Fibroblast of lung (primary cell): Measurements from ENCODE around the gene ZNF530. TPM values are rescaled to one million over a fixed set of nuclear protein-coding genes. Genes with fewer than 3 reads are reported as not detected.
A peak's percentile ranks its signal among the peaks of the same experiment; 100 is the strongest.

Source experiments
- DNase-seq, 2 donors: peaks; one replicate each; pipeline versions ENCODE4 v3.0.0 to v3.0.0-alpha.2; 2010; ENCODE audit warnings: low read depth in 2 of 2
- H2AFZ ChIP-seq: 2 replicates; pipeline ENCODE4 v1.5.1; 2012; ENCODE audit warnings: low read length, control low read depth, inconsistent platforms
- H3K27ac ChIP-seq: 2 replicates; pipeline ENCODE4 v1.5.1; 2011; ENCODE audit warnings: low read length, control low read depth; ENCODE audit not compliant: insufficient read depth
- H3K27me3 ChIP-seq: 2 replicates; pipeline ENCODE4 v1.5.1; 2011; ENCODE audit warnings: mild to moderate bottlenecking, low read length; ENCODE audit not compliant: control insufficient read depth, insufficient read depth
- H3K36me3 ChIP-seq: 2 replicates; pipeline ENCODE4 v1.5.1; 2011; ENCODE audit warnings: low read length; ENCODE audit not compliant: control insufficient read depth, insufficient read depth
- H3K4me1 ChIP-seq: 2 replicates; pipeline ENCODE4 v1.5.1; 2011; ENCODE audit warnings: low read length; ENCODE audit not compliant: control insufficient read depth, insufficient read depth; ENCODE audit errors: extremely low read depth
- H3K4me2 ChIP-seq: 2 replicates; pipeline ENCODE4 v1.5.1; 2011; ENCODE audit warnings: low read length, control low read depth; ENCODE audit not compliant: insufficient read depth; ENCODE audit errors: extremely low read depth
- H3K4me3 ChIP-seq, 4 experiments: fragments of 200-600 bp in 1 of 4; sonication (generic) in 1 of 4; replicated peaks in 1 of 4; 2 replicates each; pipeline ENCODE4 v1.5.1; 2011 to 2016; ENCODE audit warnings: low read length in 4 of 4, low read depth in 3 of 4, mild to moderate bottlenecking in 3 of 4, control low read depth in 2 of 4, inconsistent platforms in 1 of 4, mixed read lengths in 1 of 4; ENCODE audit not compliant: insufficient read depth in 1 of 4; ENCODE audit errors: control extremely low read depth in 1 of 4
- H3K79me2 ChIP-seq: 2 replicates; pipeline ENCODE4 v1.5.1; 2012; ENCODE audit warnings: mild to moderate bottlenecking, low read length, inconsistent platforms; ENCODE audit not compliant: control insufficient read depth, insufficient read depth
- H3K9ac ChIP-seq: 2 replicates; pipeline ENCODE4 v1.5.1; 2011; ENCODE audit warnings: mild to moderate bottlenecking, low read length, control low read depth; ENCODE audit not compliant: insufficient read depth
- H3K9me3 ChIP-seq: 2 replicates; pipeline ENCODE4 v1.5.1; 2012; ENCODE audit warnings: low read depth, low read length; ENCODE audit not compliant: control insufficient read depth, insufficient read depth
- H4K20me1 ChIP-seq: 2 replicates; pipeline ENCODE4 v1.5.1; 2011; ENCODE audit warnings: low read length; ENCODE audit not compliant: control insufficient read depth, insufficient read depth; ENCODE audit errors: extremely low read depth
- EZH2 ChIP-seq: IDR thresholded peaks from 2 replicates; pipeline ENCODE4 v1.5.1; 2012; ENCODE audit warnings: low read length, control low read depth, mild to moderate bottlenecking; ENCODE audit errors: missing control alignments
- polyA plus RNA-seq, 2 donors: library from polyadenylated mRNA; depleted of rRNA in 1 of 2; stranded (reverse) in 1 of 2; unstranded in 1 of 2; fragments of >200 nt; gene quantifications; 2 replicates each; pipeline ENCODE4 v1.2.1, GENCODE V29; 2011 to 2012; ENCODE audit warnings: missing spikeins in 1 of 2
- total RNA-seq: library from RNA; depleted of rRNA; stranded (reverse); fragments of >200 nt; gene quantifications from 2 replicates; pipeline ENCODE4 v1.2.1, GENCODE V29; 2014
- TF ChIP-seq, protein P1 (sequence below), 2 donors: IDR thresholded peaks in 1 of 2; conservative IDR thresholded peaks in 1 of 2; 1 replicate in 1 of 2; 2 replicates in 1 of 2; pipeline ENCODE4 v1.5.1; 2011 to 2012; ENCODE audit warnings: low read length in 2 of 2, control low read depth in 1 of 2, inconsistent platforms in 1 of 2, low read depth in 1 of 2, mild to moderate bottlenecking in 1 of 2

The ZNF530 gene
- total and polyA plus RNA-seq, 2 donors (not counting 1 experiment from before 2014, with no cell fraction given): 1.6 to 2.5 TPM

- TF ChIP-seq EZH2: no peak
- TF ChIP-seq, protein P1, sequence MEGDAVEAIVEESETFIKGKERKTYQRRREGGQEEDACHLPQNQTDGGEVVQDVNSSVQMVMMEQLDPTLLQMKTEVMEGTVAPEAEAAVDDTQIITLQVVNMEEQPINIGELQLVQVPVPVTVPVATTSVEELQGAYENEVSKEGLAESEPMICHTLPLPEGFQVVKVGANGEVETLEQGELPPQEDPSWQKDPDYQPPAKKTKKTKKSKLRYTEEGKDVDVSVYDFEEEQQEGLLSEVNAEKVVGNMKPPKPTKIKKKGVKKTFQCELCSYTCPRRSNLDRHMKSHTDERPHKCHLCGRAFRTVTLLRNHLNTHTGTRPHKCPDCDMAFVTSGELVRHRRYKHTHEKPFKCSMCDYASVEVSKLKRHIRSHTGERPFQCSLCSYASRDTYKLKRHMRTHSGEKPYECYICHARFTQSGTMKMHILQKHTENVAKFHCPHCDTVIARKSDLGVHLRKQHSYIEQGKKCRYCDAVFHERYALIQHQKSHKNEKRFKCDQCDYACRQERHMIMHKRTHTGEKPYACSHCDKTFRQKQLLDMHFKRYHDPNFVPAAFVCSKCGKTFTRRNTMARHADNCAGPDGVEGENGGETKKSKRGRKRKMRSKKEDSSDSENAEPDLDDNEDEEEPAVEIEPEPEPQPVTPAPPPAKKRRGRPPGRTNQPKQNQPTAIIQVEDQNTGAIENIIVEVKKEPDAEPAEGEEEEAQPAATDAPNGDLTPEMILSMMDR (conservative IDR thresholded peaks at IDR 0.05 in 1 of 2, IDR thresholded peaks at IDR 0.05 in 1 of 2; ENCODE audit: low read depth in 1 of 2, low read length in 2 of 2): no peak
- peak; percentile 21 to 47 for DNase-seq
- no peaks in the 10 kb centered on the region for H3K4me1 ChIP-seq
- H3K27ac ChIP-seq: no peak overlapping the region
- H3K36me3 ChIP-seq: peaks cover 20% of the 10 kb centered on the region
- peaks cover 20% of the 10 kb centered on the region for H3K9me3 ChIP-seq
- H2AFZ ChIP-seq: no peak overlapping the region
- no peak overlapping the region for H3K4me3 ChIP-seq
- H3K4me2 ChIP-seq: no peak overlapping the region
- H3K27me3 ChIP-seq: no peaks in the 10 kb centered on the region
- H3K79me2 ChIP-seq: peaks cover 52% of the 10 kb centered on the region
- H3K9ac ChIP-seq: no peak overlapping the region
- no peaks in the 10 kb centered on the region for H4K20me1 ChIP-seq
These were observed 21.1 kb downstream of the ZNF530 start for GRCh38 chr19:57620673-57621348.

- Histone ChIP-seq H4K20me1 (no peaks in the 10 kb centered on the region), H3K9me3 (peaks cover 18% of the 10 kb centered on the region), H3K27me3 (no peaks in the 10 kb centered on the region), H3K4me3 (no peak overlapping the region), H3K36me3 (peaks cover 13% of the 10 kb centered on the region), H2AFZ (no peak overlapping the region), H3K4me1 (no peaks in the 10 kb centered on the region), H3K9ac (no peak overlapping the region), H3K79me2 (peaks cover 30% of the 10 kb centered on the region), H3K4me2 (no peak overlapping the region), H3K27ac (no peak overlapping the region)
- DNase-seq: no peak
- TF ChIP-seq, protein P1 (conservative IDR thresholded peaks at IDR 0.05 in 1 of 2, IDR thresholded peaks at IDR 0.05 in 1 of 2; ENCODE audit: low read depth in 1 of 2, low read length in 2 of 2): no peak
- no peak for TF ChIP-seq EZH2
These were observed 23.4 kb downstream of the ZNF530 start for GRCh38 chr19:57623091-57623490.

GRCh38 chr19:57632987-57633831, 33.5 kb downstream of the ZNF530 start, which contains the start of gene ZNF211:
Gene ZNF211, plus strand, starts transcription at chr19:57633168. Its CDS starts 179 bp downstream, at chr19:57633347.
- Histone ChIP-seq H3K9ac (peak within 1 kb of the TSS; percentile 74), H3K27ac (peak within 1 kb of the TSS; percentile 71), H3K4me2 (peak within 1 kb of the TSS; percentile 85), H2AFZ (peak within 1 kb of the TSS; percentile 88), H3K4me3 (peak within 1 kb of the TSS; percentile 78 to 96 (median 90)), H4K20me1 (no peaks in the 10 kb centered on the region), H3K79me2 (no peaks in the 10 kb centered on the region), H3K27me3 (no peaks in the 10 kb centered on the region), H3K9me3 (no peaks in the 10 kb centered on the region), H3K36me3 (peaks cover 4% of the 10 kb centered on the region), H3K4me1 (no peaks in the 10 kb centered on the region)
- TF ChIP-seq, protein P1 (conservative IDR thresholded peaks at IDR 0.05 in 1 of 2, IDR thresholded peaks at IDR 0.05 in 1 of 2; ENCODE audit: low read depth in 1 of 2, low read length in 2 of 2): no peak
- no peak for TF ChIP-seq EZH2
- DNase-seq: peak; percentile 93 to 94
